OCI-LY1 (cell line): Measurements from ENCODE around the gene KCNIP4.

Experiments used
- H2AFZ ChIP-seq: fragments of 200-600 bp; sonication (generic), shearing (Covaris generic); 2 replicates; pipeline ENCODE4 v1.6.0; 2014; ENCODE audit warnings: antibody characterized with exemption, mild to moderate bottlenecking, low read length
- H3F3A ChIP-seq: fragments of 200-600 bp; sonication (generic), shearing (Covaris generic); 2 replicates; pipeline ENCODE4 v1.6.0; 2014; ENCODE audit warnings: mild to moderate bottlenecking, antibody characterized with exemption, low read length, moderate library complexity; ENCODE audit not compliant: insufficient read depth
- H3K27ac ChIP-seq: fragments of 200-600 bp; sonication (generic); 2 replicates; pipeline ENCODE4 v1.5.1; 2014; ENCODE audit warnings: low read length, mixed run types, mild to moderate bottlenecking, low read depth; ENCODE audit not compliant: poor library complexity, severe bottlenecking
- H3K27me3 ChIP-seq: fragments of 200-600 bp; sonication (generic); 2 replicates; pipeline ENCODE4 v1.6.0; 2014; ENCODE audit warnings: antibody characterized with exemption, mild to moderate bottlenecking, low read length, moderate library complexity; ENCODE audit not compliant: insufficient read depth
- H3K36me3 ChIP-seq: fragments of 200-600 bp; sonication (generic); 2 replicates; pipeline ENCODE4 v1.6.1; 2014; ENCODE audit warnings: mild to moderate bottlenecking, antibody characterized with exemption, low read length, moderate library complexity, mixed read lengths; ENCODE audit not compliant: insufficient read depth
- H3K4me1 ChIP-seq: fragments of 200-600 bp; sonication (generic); 2 replicates; pipeline ENCODE4 v1.5.1; 2014; ENCODE audit warnings: mild to moderate bottlenecking, low read length, moderate library complexity; ENCODE audit not compliant: insufficient read depth, severe bottlenecking
- H3K4me2 ChIP-seq: fragments of 200-600 bp; sonication (generic), shearing (Covaris generic); 2 replicates; pipeline ENCODE4 v1.6.1; 2014; ENCODE audit warnings: low read length
- H3K4me3 ChIP-seq: fragments of 200-600 bp; sonication (generic); 2 replicates; pipeline ENCODE4 v1.5.1; 2014; ENCODE audit warnings: low read length, low read depth, mild to moderate bottlenecking, mixed read lengths; ENCODE audit not compliant: poor library complexity, severe bottlenecking
- H3K79me2 ChIP-seq: fragments of 200-600 bp; shearing (Covaris generic); 2 replicates; pipeline ENCODE4 v1.6.1; 2016; ENCODE audit warnings: mixed run types, low read length, mixed read lengths; ENCODE audit not compliant: insufficient read depth
- H3K9ac ChIP-seq: fragments of 200-600 bp; sonication (generic), shearing (Covaris generic); 2 replicates; pipeline ENCODE4 v1.6.1; 2014; ENCODE audit warnings: mild to moderate bottlenecking, low read length, mixed read lengths
- H3K9me2 ChIP-seq: fragments of 200-600 bp; sonication (generic), shearing (Covaris generic); 2 replicates; pipeline ENCODE4 v1.6.1; 2014; ENCODE audit warnings: low read depth, mild to moderate bottlenecking, low read length, mixed read lengths
- H3K9me3 ChIP-seq: fragments of 200-600 bp; shearing (Covaris generic); 2 replicates; pipeline ENCODE4 v1.6.1; 2014; ENCODE audit warnings: low read length, mixed read lengths
- H4K20me1 ChIP-seq: fragments of 200-600 bp; sonication (generic), shearing (Covaris generic); 2 replicates; pipeline ENCODE4 v1.6.0; 2016; ENCODE audit warnings: mild to moderate bottlenecking, low read length; ENCODE audit not compliant: insufficient read depth
- CTCF ChIP-seq: fragments of 200-600 bp; sonication (generic), shearing (Covaris generic); IDR thresholded peaks from 2 replicates; pipeline ENCODE4 v1.5.1; 2017; ENCODE audit warnings: mild to moderate bottlenecking, antibody characterized with exemption, low read length, moderate library complexity, mixed read lengths
- EZH2 ChIP-seq: fragments of 200-600 bp; sonication (generic), shearing (Covaris generic); IDR thresholded peaks from 2 replicates; pipeline ENCODE4 v1.8.0; 2017; ENCODE audit warnings: borderline replicate concordance, mixed run types, mild to moderate bottlenecking, antibody characterized with exemption, low read length, moderate library complexity, mixed read lengths

The KCNIP4 gene

DNA sequence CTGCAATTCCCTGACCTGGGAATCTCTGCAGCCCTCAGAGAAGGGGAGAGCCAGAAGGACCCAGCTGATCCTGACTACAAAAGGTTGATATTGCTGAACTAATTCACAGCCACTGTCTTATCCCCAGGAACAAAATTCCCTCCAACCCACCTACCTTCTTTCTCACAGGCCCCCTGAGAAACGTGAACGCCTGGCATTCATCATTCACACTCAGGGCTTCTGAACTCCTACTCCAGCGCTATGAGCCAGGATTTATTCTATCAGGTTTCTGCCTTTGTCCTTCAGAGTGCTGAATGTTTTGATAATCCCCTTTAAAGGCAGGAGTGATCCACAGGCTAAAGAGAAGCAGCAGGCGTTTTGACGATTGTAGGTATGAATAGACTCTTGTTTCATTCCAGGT is 76.5 kb downstream of the KCNIP4 start:
- TF ChIP-seq EZH2 (no peak), CTCF (no peak)
- H3K4me3 ChIP-seq: no peak overlapping the region
- H3K4me1 ChIP-seq: no peaks in the 10 kb centered on the region

GRCh38 chr4:21869978-21870745 is 78.4 kb downstream of the KCNIP4 start:
- TF ChIP-seq CTCF (no peak), EZH2 (no peak)
- Histone ChIP-seq H3K4me3 (no peak overlapping the region), H3K4me1 (no peaks in the 10 kb centered on the region), H3K36me3 (no peaks in the 10 kb centered on the region), H3K9me3 (no peaks in the 10 kb centered on the region), H3K27ac (no peak overlapping the region), H3K9ac (no peak overlapping the region), H3K79me2 (no peaks in the 10 kb centered on the region), H3K4me2 (no peak overlapping the region), H2AFZ (no peak overlapping the region), H4K20me1 (no peaks in the 10 kb centered on the region), H3F3A (no peaks in the 10 kb centered on the region), H3K9me2 (no peaks in the 10 kb centered on the region), H3K27me3 (no peaks in the 10 kb centered on the region)

More for the DNA sequence above, 76.5 kb downstream of the KCNIP4 start:
- Histone ChIP-seq H3K4me2 (no peak overlapping the region), H4K20me1 (no peaks in the 10 kb centered on the region), H2AFZ (no peak overlapping the region), H3K36me3 (no peaks in the 10 kb centered on the region), H3K27ac (no peak overlapping the region), H3K9me3 (no peaks in the 10 kb centered on the region), H3K9ac (no peak overlapping the region), H3K9me2 (no peaks in the 10 kb centered on the region), H3F3A (no peaks in the 10 kb centered on the region), H3K27me3 (no peaks in the 10 kb centered on the region), H3K79me2 (no peaks in the 10 kb centered on the region)

- H3K36me3 ChIP-seq: no peaks in the 10 kb centered on the region
- no peaks in the 10 kb centered on the region for H3F3A ChIP-seq
- no peak overlapping the region for H3K4me3 ChIP-seq
- no peak overlapping the region for H3K27ac ChIP-seq
- H3K9me2 ChIP-seq: no peaks in the 10 kb centered on the region
- no peak overlapping the region for H3K4me2 ChIP-seq
- no peaks in the 10 kb centered on the region for H4K20me1 ChIP-seq
- no peaks in the 10 kb centered on the region for H3K27me3 ChIP-seq
- H2AFZ ChIP-seq: no peak overlapping the region
- TF ChIP-seq CTCF: no peak
- TF ChIP-seq EZH2: no peak
- H3K9ac ChIP-seq: no peak overlapping the region
- no peaks in the 10 kb centered on the region for H3K4me1 ChIP-seq
- H3K79me2 ChIP-seq: no peaks in the 10 kb centered on the region
- H3K9me3 ChIP-seq: no peaks in the 10 kb centered on the region
These were observed 83.9 kb downstream of the KCNIP4 start for GRCh38 chr4:21864686-21865085.
